NCI-H1092 (cell line): ENCODE results near the gene OPRL1.

Source experiments
- DNase-seq: peaks from one replicate; lab custom pipeline; 2025; lab: John Stamatoyannopoulos, UW

The OPRL1 gene

DNA sequence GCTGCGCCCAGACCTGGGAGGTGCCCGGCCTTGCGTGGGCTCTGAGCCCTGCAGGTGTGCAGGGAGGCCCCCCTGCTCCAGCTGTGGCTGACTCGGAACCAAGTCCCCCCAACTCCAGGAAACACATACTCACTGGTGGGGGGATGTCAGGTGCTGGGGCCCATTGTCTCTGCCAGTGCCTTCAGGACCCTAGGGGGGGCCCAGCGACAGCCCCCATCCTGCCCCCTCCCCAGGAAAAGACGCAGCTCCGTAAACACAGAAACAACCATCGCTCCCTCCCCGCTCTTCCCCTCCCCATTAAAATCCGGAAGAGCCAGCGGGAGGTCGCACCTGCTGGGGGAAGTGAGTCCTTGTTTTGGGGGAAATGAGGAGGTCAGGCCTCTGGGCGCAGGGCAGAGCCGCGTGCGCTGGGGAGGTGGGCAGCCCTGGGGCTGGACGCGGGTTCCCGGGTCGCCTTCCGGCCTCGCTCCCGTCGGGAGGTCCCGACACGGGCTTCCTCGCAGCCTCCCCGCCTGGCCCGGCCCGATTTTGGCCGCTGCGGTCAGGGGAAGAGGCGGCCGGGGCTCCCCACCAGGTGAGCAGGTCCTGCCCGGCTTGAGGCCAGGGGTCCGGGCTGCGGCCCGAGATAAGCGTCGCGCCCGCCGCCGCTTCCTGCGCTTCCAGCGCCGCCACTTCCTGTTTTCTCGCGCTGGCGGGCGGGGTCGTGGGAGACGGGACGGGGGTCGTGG, 37.7 kb upstream of the OPRL1 start:
- no peak for DNase-seq

DNA sequence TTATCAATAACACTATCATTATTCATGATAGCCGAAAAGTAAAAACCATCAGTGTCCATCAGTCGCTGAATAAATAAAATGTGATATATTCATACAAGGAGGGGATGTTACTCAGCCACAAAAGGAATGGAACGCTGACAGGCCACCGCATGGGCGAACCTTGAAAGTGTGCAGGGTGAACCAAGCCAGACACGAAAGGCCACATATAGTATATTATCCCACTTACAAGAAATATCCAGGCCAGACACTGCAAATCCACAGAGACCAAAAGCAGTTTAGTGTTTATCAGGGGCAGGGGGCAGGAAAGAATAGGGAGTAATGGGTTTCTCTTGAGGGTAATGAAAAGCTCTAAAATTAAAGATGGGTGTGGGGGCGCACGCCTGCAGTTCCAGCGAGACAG, 36.1 kb upstream of the OPRL1 start:
- DNase-seq: no peak

- no peak for DNase-seq
These were observed 35.2 kb upstream of the OPRL1 start for GRCh38 chr20:64044484-64045247.

DNA sequence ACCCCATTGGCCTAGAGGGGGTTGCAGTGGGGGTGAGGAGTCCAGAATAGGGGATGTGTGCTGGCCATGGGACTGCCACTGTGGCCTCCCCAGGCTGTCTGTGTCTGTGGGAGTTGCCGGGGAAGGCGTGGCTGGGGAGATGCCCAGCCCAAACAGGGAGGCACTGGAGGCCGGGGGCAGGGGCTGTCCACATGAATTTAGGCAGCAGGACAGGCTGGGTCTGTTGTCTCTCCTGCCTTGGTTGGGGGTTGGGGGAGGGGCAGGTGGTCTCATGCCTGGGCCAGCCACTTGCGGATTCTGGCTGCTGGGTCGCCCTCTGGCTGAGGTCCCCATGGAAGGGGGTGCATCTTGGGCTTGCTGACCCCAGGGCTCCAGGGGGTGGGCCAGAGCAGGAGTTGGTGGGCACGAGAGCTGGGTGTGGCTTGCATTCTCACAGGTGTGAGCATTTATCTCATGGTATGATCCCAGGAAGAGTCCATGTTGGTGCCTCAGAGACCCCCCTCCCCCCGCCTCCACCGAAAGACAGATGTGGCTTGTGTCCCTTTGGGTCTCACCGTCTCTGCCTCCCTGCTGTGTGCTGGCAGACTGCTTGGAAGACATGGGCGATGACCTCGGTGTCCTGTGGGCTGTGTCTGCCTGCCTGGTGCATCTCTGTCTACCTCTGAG, 34.4 kb upstream of the OPRL1 start:
- no peak for DNase-seq

- no peak for DNase-seq
These were observed 32.9 kb upstream of the OPRL1 start for GRCh38 chr20:64047046-64047389.

- DNase-seq: no peak
These were observed 31.9 kb upstream of the OPRL1 start for GRCh38 chr20:64047968-64048401.

GRCh38 chr20:64048402-64049044, 31.4 kb upstream of the OPRL1 start:
- DNase-seq: no peak

DNA sequence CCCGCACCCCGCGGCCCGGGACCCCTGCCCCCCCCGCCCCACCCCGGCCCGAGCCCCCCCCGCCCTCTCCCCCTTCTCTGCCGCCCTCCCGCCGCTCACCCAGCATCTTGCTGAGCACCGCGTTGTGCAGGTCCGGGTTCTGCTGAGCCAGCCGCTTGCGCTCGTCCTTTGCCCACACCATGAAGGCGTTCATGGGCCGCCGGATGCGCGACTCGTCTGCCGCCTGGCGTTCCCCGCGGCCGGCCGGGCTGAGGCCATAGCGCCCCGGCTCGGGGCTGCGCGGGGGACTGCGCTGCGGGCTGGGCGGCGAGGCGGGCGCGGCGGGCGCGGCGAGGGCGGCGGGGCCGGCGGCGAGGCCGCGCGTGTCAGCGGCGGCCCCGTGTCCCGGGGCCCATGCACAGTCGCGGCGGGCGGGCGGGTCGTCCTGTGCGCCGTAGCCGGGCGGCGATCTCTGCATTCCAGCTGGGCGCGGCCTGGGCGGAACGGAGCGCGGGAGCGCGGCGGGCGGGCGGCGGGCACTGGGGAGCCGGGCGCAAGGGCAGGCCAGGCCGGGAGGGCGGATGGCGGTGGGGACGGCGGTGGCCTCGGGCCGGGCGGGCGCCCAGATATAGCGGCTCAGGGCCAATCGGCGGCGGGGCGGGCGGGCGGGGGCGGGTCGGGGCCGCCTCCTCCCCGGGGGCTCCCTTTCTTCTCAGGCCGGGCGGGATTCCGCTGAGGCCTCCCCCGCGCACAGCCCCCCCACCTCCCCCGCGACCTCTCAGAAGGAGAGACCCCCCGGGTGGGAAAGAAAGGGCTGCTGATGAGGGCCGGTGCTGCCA, 30.6 kb upstream of the OPRL1 start, which contains the start of gene SOX18:
TSS of gene SOX18 (minus strand) at position 580 of the 818 bp plus-strand sequence. CDS start at position 457, 123 bp downstream.
- DNase-seq: no peak

GRCh38 chr20:64049878-64050260, 30.0 kb upstream of the OPRL1 start:
- no peak for DNase-seq

DNA sequence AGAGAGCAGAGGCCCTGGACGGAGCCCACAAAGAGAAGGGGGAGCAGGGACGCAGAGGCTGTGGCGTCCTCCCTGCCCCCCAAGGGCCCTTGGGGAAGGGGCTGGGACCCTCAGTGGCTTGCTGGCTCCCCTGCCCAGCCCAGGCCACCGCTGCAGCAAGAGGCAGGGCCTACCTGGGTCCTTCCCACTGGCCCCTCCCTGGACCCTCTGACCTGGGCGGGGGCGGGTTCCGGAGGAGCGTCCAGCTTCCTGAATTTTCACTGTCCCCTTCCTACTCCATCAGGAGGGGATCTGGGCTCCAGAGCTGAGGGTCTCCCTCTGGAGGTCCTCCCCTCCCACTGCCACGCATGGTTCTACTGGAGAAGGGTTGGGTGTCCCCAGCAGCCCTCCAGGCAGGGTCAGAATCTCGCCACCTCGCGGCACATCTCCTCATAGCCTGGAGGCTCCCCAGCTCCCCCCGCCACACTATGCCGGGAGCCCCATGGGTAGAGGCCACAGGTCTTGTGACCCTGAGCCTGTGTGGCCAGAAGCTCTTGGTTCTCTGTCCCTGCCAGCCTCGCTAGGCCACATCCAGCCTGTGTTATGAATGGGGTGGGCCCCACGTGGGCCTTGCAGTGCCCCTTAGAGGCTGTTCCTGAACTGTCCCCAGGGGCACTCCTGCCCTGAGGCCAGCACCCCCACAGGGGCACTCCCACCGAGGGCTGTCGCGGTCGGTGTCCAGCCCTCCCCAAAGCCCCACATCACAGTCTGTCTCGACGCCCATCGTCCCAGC, 29.4 kb upstream of the OPRL1 start:
- no peak for DNase-seq

DNA sequence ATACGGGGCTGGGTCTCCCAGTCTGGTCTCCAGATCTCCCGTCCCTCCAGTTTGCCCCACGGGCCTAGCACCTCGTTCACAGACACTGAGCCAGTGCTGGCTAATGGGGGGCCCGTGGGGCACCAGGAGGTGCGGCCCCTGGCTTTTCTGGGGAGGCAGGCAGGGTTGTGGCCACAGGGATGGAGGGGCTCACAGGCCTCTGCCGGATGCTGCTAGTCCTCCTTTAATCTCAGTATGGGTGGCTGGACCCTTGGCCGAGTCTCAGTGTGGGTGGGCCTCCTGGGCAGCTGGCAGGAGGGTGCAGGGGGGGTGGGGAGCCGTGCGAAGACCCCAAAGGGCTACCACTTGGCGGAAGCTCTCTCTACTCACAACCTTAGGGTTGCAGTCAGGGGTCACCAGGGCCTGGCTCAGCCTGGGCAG, 28.8 kb upstream of the OPRL1 start:
- DNase-seq: no peak

DNA sequence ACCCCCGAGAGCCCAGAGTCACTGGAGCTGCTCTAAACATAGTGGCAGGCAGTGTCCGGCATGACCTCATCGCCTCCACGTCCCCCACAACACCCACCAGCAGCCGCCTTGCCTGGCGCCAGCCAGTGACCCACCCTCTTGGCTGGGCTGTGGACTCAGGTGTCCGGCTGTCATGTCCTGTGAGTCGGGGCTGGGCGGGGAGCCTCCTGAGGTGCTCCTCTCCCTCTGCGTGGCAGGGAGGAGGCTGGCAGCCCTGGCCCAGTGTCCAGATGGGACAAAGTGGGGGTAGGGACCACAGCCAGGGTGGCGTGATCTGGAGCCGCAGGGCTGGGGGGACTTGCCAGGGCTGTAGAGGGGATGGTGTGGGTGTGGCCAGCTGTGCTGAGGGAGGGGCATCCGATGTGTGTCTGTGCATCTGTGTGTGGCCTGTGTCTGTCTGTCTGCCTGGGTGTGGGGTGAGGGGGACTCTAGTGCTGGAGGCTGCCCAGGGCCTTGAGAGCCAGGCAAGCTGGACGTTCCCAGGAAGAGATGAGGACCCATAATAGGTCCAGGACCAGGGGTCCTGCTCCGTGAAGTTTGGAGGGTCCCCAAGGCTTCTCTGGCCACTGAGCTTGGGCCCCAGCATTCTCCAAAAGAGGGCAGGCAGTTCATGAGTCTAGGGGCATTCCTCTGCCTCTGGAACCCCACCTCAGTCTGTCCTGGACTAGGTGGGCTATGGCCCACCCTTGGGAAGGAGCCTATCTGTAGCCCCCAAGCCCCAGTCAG, 28.1 kb upstream of the OPRL1 start:
- no peak for DNase-seq

DNA sequence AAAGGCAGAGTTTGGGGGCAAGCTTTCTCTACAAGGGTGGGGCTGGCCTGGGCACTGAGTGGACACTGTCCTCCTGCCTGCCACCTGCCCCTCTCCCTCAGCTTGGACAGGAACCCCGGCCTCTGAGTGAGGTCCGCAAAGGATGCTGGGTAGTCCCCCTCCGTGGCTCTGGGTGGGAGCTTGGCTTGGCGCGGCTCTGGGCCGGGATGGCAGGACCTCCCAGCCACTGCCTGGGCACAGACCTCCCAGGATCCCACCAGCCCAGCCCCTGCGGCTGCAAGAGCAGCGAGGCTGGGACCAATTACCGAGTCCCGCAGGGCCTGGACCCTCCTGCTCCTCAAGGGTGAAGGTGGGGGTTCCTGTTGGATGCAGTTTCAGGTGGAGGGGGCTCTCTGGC, 27.6 kb upstream of the OPRL1 start:
- no peak for DNase-seq

DNA sequence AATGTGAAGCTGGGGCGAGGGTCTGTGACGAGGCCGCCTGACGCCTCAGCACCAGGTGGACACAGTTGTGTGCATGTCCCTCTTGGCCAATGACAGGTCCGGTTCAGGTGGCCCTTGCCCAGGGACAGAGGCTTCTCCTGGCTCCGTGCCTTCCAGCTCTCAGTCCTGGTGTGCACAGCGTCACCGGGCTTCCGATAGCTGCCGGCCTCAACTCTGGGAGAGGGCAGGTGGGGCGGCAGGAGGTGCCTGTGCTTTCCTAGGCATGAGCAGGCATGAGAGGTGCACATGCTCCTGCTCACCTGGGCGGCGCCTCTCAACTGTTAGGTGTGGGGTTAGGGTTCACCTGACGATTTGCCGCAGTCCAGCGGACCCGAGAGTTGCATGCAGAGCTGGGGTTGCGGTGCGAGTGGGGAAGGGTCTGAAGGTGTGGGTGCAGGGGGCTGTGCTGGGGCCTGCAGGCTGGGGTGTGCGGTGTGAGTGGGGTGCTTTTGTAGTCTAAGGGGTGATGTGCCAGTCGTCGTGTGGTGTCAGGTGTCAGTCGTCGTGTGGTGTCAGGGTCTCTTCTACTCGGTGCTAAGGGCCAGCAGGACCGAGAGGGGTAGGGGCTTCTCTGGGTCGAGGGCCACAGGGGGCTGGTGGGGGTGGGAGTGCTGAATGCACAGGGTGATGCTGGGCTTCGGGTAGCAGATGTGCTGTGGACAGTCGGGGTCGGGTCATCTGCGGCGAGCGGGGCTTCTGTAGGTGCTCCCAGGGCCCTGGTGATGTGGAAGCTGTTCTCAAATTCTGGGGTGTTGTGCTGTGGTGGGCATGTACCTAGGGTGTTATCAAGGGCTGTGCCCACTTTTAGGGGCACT, 26.7 kb upstream of the OPRL1 start:
- no peak for DNase-seq

DNA sequence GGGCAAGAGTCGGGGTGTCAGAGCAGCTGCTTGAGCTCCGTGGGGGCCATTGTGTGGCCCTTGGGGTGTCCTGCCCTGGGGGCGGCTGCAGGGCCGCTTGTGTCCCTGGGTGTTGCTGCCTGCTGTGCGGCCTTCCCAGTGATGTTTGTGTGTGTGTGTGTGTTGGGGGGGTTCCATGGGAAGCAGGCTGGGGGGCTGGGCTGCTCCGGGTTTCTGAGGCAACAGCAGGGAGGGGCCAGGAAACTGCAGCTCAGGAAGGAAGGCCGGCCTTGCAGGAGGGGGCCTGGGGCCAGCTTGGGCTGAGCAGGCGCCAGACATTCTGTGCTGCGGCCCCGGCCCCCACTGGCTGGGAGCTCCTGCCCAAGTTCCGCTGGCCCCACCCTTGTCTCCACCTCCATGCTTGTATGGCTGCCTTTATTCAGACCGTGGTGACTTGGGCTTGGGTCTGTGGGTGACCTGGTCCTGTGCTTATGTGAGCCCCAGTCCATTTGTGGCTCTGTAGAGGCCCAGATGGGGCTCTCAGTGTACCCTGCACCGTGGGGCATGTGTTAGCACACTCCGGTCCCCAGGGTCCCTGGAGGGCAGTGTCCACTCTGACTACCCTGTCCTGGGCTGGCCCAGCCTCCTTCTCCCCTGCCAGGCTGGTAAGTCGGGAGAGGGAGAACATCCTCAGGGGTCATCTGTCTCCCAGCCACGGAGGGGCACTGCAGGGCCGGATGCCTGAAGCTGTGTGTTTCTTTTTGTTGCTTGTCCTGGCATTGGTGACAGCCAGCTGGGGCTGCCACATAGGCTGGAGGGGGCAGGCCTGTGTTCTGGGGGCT, 25.8 kb upstream of the OPRL1 start:
- DNase-seq: no peak

DNA sequence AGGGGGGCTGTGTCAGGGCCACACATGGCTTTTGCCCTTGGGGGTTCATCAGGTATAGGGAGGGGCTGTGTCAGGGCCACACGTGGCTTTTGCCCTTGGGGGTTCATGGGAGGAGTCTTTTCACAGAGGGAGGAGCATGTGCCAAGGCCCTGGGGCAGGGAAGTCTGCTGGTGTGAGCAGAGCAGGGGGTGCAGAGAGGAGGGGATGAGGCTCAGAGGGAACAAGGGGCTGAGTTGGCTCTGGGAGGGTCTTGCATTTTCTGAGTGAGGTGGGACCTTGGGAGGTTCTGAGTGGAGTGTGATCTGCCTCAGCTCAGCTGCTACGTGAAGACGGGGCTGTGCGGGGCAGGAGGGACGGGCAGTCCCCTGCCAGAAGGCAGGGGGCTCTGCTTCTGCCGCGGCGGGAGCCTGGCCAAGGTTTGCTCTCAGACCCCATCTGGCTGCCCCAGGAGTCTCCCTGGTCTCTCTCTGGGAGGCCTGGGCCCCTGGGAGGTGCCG, 24.4 kb upstream of the OPRL1 start:
- DNase-seq: no peak

- DNase-seq: no peak
These were observed 23.8 kb upstream of the OPRL1 start for GRCh38 chr20:64055893-64056638.

DNA sequence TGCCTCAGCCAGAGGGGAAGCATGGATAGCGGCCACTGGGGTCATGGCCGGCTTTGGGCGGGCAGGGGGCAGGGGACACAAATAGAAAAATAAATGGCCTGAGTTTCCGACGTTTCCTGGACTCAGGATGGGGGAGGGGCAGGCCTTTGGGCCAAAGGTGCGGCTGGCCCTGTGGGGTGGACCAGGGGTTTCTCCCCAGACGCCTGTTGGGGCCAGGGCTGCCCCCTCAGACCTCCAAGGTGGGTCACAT, 23.3 kb upstream of the OPRL1 start:
- DNase-seq: no peak
